Aorta (tissue), 5 donors: ENCODE measurements around the gene XPR1. TPM values are rescaled to one million over a fixed set of nuclear protein-coding genes. Genes with fewer than 3 reads are reported as not detected.
"Not testable (repeated sequence)": the region's sequence is repeated elsewhere in the genome, so short reads cannot be mapped to it uniquely, and the experiment has no call there.

ENCODE experiments used
- ATAC-seq: fragments of 200-7000 bp; cut with Tn5 transposase; one replicate; pipeline ENCODE4 v1.9.1; 2022; ENCODE audit warnings: moderate library complexity; ENCODE audit not compliant: low FRiP score
- DNase-seq, 2 donors: peaks; one replicate each; pipeline ENCODE4 v3.0.0-alpha.2; 2020
- H3K27ac ChIP-seq, 2 donors: one replicate each; pipeline ENCODE4 v1.5.1; 2013; ENCODE audit warnings: low read length in 2 of 2, mild to moderate bottlenecking in 2 of 2, moderate library complexity in 2 of 2, control low read depth in 1 of 2, inconsistent platforms in 1 of 2, low read depth in 1 of 2
- H3K27me3 ChIP-seq, 2 donors: one replicate each; pipeline ENCODE4 v1.6.1; 2013; ENCODE audit warnings: control low read depth in 1 of 2, low read length in 1 of 2, mild to moderate bottlenecking in 1 of 2, moderate library complexity in 1 of 2; ENCODE audit not compliant: insufficient read depth in 2 of 2, control insufficient read depth in 1 of 2
- H3K36me3 ChIP-seq, 2 donors: one replicate each; pipeline ENCODE4 v1.6.1; 2013; ENCODE audit warnings: control low read depth in 1 of 2, low read length in 1 of 2, mild to moderate bottlenecking in 1 of 2; ENCODE audit not compliant: insufficient read depth in 2 of 2, control insufficient read depth in 1 of 2
- H3K4me1 ChIP-seq, 2 donors: one replicate each; pipeline ENCODE4 v1.6.1; 2013; ENCODE audit warnings: low read length in 2 of 2, control low read depth in 1 of 2, mild to moderate bottlenecking in 1 of 2, moderate library complexity in 1 of 2; ENCODE audit not compliant: insufficient read depth in 2 of 2, control insufficient read depth in 1 of 2
- H3K4me3 ChIP-seq, 2 donors: one replicate each; pipeline ENCODE4 v1.5.1; 2013; ENCODE audit warnings: low read length in 2 of 2, control low read depth in 1 of 2, mild to moderate bottlenecking in 1 of 2
- H3K9me3 ChIP-seq: one replicate; pipeline ENCODE4 v1.6.1; 2013; ENCODE audit warnings: mild to moderate bottlenecking, low read length; ENCODE audit not compliant: control insufficient read depth
- WGBS, 2 donors: extraction: QIAGEN DNeasy Blood & Tissue Kit; methylation state at CpG; one replicate each; pipeline ENCODE4 v1.1.7; 2013; 5-methylcytosine and 5-hydroxymethylcytosine counted together
- intact Hi-C, 2 donors: fragments of 100-400 bp; cut with DNase I; formaldehyde crosslinking; loops; one replicate each; pipeline versions ENCODE4 v1.14.2 to v1.15.0; 2022
- polyA plus RNA-seq, 2 donors: library from polyadenylated mRNA; stranded (reverse); fragments of 200-250 nt; gene quantifications; one replicate each; pipeline ENCODE4 v1.2.3, GENCODE V29; 2013
- total RNA-seq, 2 donors: library from RNA; stranded (reverse); fragmentation: NEBNext Ultra II Directional; extraction: Animal tissue kit (Norgen Biotek cat#: 25700); gene quantifications; one replicate each; pipeline ENCODE4 v1.2.1, GENCODE V29; 2021
- donor health status: healthy with polysubstance abuse.
- donor health status: Bipolar disorder and iron deficiency.
- donor health status: DM: no; HTN: no; CAD: no.
- donor health status: DM: no; HTN: no; CAD: no.
- donor health status: DM: yes; HTN: yes; CAD: no.

XPR1 gene
- total and polyA plus RNA-seq, 4 donors: 4.6 to 55.4 (median 15.6) TPM

DNA sequence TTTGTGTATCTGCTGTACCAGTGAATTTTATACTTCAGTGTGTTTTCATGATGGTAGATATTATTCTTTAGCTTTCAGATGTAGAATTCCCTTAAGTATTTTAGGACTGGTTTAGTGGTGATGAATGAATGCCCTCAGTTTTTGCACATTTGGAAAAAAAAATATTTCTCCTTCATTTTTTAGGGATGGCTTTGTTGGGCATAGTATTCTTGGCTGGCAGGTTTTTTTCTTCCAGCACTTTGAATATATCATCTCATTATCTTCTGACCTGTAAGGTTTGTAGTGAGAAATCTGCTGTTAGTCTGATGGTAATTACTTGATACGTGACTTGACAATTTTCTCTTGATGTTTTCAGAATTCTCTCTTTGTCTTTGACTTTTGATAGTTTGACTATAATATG is 66.8 kb downstream of the XPR1 start:
- Histone ChIP-seq H3K4me3 (no peak overlapping the region), H3K9me3 (no peaks in the 10 kb centered on the region), H3K27ac (no peak overlapping the region), H3K27me3 (no peaks in the 10 kb centered on the region), H3K4me1 (no peaks in the 10 kb centered on the region), H3K36me3 (no peaks in the 10 kb centered on the region)
- DNase-seq: no peak
- 97 to 98% methylated on average over 1 of the region's 1 CpG for WGBS, 2 donors
- no peak for ATAC-seq
- intact Hi-C loops: no loop called here

- WGBS, 2 donors: 96 to 98% methylated on average over 2 of the region's 2 CpGs
- H3K9me3 ChIP-seq, DNase-seq, H3K27me3 ChIP-seq, intact Hi-C loops, H3K4me3 ChIP-seq, H3K36me3 ChIP-seq, H3K4me1 ChIP-seq, ATAC-seq, H3K27ac ChIP-seq: not testable (repeated sequence)
These were observed 70.6 kb downstream of the XPR1 start for GRCh38 chr1:180702376-180702775.

DNA sequence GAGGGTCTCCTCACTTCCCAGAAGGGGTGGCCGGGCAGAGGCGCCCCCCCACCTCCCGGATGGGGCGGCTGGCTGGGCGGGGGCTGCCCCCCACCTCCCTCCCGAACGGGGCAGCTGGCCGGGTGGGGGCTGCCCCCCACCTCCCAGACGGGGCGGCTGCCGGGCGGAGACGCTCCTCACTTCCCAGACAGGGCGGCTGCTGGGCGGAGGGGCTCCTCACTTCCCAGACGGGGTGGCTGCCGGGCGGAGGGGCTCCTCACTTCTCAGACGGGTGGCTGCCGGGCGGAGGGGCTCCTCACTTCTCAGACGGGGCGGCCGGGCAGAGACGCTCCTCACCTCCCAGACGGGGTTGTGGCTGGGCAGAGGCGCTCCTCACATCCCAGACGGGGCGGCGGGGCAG is 78.9 kb downstream of the XPR1 start:
- ATAC-seq, H3K27me3 ChIP-seq, H3K9me3 ChIP-seq, H3K4me1 ChIP-seq, H3K36me3 ChIP-seq, H3K27ac ChIP-seq, DNase-seq, H3K4me3 ChIP-seq, intact Hi-C loops: not testable (repeated sequence)
- WGBS, 2 donors: 93 to 94% methylated on average over 18 to 30 of the region's 30 CpGs

- DNase-seq, H3K36me3 ChIP-seq, intact Hi-C loops, H3K9me3 ChIP-seq, H3K27ac ChIP-seq, H3K4me3 ChIP-seq, H3K4me1 ChIP-seq, H3K27me3 ChIP-seq, ATAC-seq: not testable (repeated sequence)
- WGBS, 2 donors: 93 to 97% methylated on average over 16 to 17 of the region's 19 CpGs
These were observed 79.4 kb downstream of the XPR1 start for GRCh38 chr1:180711260-180711659.

DNA sequence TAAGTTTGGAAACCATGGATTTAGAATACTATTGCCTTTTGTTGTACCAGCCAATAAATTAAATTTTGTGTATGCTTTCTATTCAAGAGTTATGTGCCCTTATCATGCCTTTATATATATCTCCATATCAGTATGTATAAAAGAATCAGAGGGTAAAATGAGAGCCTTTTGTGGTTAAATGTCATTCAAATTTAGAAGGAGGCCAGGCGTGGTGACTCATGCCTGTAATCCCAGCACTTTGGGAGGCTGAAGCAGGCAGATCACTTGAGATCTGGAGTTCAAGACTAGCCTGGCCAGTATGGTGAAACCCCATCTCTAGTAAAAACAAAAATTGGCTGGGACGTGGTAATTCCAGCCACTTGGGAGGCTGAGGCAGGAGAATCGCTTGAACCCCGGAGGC is 88.9 kb downstream of the XPR1 start:
- H3K27ac ChIP-seq: no peak overlapping the region
- no peak overlapping the region for H3K4me3 ChIP-seq
- ATAC-seq (no peak), DNase-seq (no peak)
- H3K4me1 ChIP-seq: peaks cover 0 to 1% of the 10 kb centered on the region in 2 donors
- WGBS, 2 donors: 93% methylated on average over 4 of the region's 4 CpGs
- H3K27me3 ChIP-seq: no peaks in the 10 kb centered on the region
- no peaks in the 10 kb centered on the region for H3K36me3 ChIP-seq
- intact Hi-C loops: no loop called here
- H3K9me3 ChIP-seq: no peaks in the 10 kb centered on the region

DNA sequence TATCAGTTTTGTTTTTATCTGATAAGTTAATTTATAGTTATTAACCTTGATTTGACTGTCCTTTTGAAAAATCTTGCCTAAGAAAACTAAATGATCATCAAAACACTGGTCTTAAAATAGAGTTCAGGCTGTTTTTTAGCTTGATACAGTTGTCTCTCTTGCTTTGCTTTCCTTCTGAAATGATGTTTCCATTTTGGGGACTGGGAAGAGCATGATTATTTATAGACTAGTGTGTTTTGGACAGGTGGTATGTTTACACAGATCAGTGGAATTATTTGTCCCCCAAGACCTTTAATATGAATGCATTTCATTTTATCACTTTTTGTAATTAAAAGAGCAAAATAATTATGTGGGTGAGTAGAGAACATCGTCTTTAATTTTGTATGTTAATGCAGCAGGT is 90.8 kb downstream of the XPR1 start:
- intact Hi-C loops: no loop called here
- H3K4me1 ChIP-seq: peaks cover 0 to 1% of the 10 kb centered on the region in 2 donors
- DNase-seq (no peak), ATAC-seq (no peak)
- no peaks in the 10 kb centered on the region for H3K27me3 ChIP-seq
- no peak overlapping the region for H3K27ac ChIP-seq
- H3K9me3 ChIP-seq: no peaks in the 10 kb centered on the region
- H3K36me3 ChIP-seq: no peaks in the 10 kb centered on the region
- 94 to 97% methylated on average over 1 of the region's 1 CpG for WGBS, 2 donors
- H3K4me3 ChIP-seq: no peak overlapping the region

GRCh38 chr1:180724055-180724454 is 92.2 kb downstream of the XPR1 start:
- no peak for DNase-seq
- ATAC-seq: no peak
- peaks cover 0 to 1% of the 10 kb centered on the region in 2 donors for H3K4me1 ChIP-seq
- no peak overlapping the region for H3K4me3 ChIP-seq
- no peaks in the 10 kb centered on the region for H3K9me3 ChIP-seq
- no peaks in the 10 kb centered on the region for H3K27me3 ChIP-seq
- H3K36me3 ChIP-seq: no peaks in the 10 kb centered on the region
- intact Hi-C loops: no loop called here
- WGBS, 2 donors: 90 to 100% methylated on average over 1 of the region's 1 CpG
- H3K27ac ChIP-seq: no peak overlapping the region

DNA sequence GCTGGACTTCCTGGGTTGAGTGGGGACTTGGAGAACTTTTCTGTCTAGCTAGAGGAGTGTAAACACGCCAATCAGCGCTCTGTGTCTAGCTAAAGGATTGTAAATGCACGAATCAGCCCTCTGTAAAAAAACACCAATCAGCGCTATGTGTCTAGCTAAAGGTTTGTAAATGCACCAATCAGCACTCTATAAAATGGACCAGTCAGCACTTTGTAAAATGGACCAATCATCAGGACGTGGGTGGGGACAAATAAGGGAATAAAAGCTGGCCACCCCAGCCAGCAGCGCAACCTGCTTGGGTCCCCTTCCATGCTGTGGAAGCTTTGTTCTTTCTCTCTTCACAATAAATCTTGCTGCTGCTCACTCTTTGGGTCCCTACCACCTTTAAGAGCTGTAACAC is 94.2 kb downstream of the XPR1 start:
- H3K9me3 ChIP-seq, H3K27ac ChIP-seq, ATAC-seq, H3K36me3 ChIP-seq, H3K4me1 ChIP-seq, H3K4me3 ChIP-seq, DNase-seq, intact Hi-C loops, H3K27me3 ChIP-seq: not testable (repeated sequence)
- WGBS, 2 donors: 91 to 93% methylated on average over 6 of the region's 6 CpGs

- H3K27me3 ChIP-seq, H3K36me3 ChIP-seq, H3K4me3 ChIP-seq, H3K27ac ChIP-seq, ATAC-seq, H3K4me1 ChIP-seq, H3K9me3 ChIP-seq, intact Hi-C loops, DNase-seq: not testable (repeated sequence)
- WGBS, 2 donors: 96 to 97% methylated on average over 3 of the region's 3 CpGs
These were observed 95.9 kb downstream of the XPR1 start for GRCh38 chr1:180727751-180728150.
